ENCODE results near the gene ARL6IP1.

The ARL6IP1 gene

GRCh38 chr16:18801145-18801972, at the start of gene ARL6IP1:
TSS of gene ARL6IP1 (minus strand) at chr16:18801549. CDS start at chr16:18801466, 83 bp downstream.
- Mint-ChIP-seq H3K27ac (peak within 1 kb of the TSS; percentile 90), H3K4me1 (peaks cover 15% of the 10 kb centered on the region), H3K36me3 (peaks cover 2% of the 10 kb centered on the region), H3K27me3 (no peaks in the 10 kb centered on the region), H3K9me3 (no peaks in the 10 kb centered on the region), H3K4me3 (peak within 1 kb of the TSS; percentile 81)
- peak; percentile 89 for ATAC-seq (ENCODE audit: low read depth)
- peak; percentile 95 to 97 for DNase-seq (ENCODE audit: low spot score in 2 of 2)

- Mint-ChIP-seq H3K4me3 (no peak overlapping the region), H3K27me3 (no peaks in the 10 kb centered on the region), H3K9me3 (no peaks in the 10 kb centered on the region), H3K36me3 (peaks cover 33% of the 10 kb centered on the region), H3K27ac (peak overlapping the region; percentile 19), H3K4me1 (no peaks in the 10 kb centered on the region)
- ATAC-seq (ENCODE audit: low read depth) (no peak), DNase-seq (ENCODE audit: low spot score in 2 of 2) (no peak)
Observed at GRCh38 chr16:18846416-18846815, 45.1 kb upstream of the ARL6IP1 start.

DNA sequence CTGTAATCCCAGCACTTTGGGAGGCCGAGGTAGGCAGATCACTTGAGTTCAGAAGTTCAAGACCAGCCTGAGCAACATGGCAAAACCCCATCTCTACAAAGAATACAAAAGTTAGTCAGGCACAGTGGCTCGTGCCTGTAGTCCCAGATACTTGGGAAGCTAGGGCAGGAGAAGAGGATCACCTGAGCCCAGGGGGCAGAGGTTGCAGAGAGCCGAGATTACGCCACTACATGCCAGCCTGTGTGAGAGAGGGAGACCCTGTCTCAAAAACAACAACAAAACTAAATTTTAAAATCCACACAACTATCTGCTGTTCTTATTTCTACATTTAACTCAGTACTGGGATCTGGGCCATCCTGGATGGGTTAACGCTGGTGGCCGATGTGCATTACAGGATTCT, 41.2 kb upstream of the ARL6IP1 start:
- no peak for DNase-seq (ENCODE audit: low spot score in 2 of 2)
- no peak overlapping the region for H3K27ac Mint-ChIP-seq
- peaks cover 42% of the 10 kb centered on the region for H3K36me3 Mint-ChIP-seq
- ATAC-seq (ENCODE audit: low read depth): no peak
- H3K27me3 Mint-ChIP-seq: no peaks in the 10 kb centered on the region
- no peaks in the 10 kb centered on the region for H3K9me3 Mint-ChIP-seq
- H3K4me3 Mint-ChIP-seq: no peak overlapping the region
- H3K4me1 Mint-ChIP-seq: no peaks in the 10 kb centered on the region

DNA sequence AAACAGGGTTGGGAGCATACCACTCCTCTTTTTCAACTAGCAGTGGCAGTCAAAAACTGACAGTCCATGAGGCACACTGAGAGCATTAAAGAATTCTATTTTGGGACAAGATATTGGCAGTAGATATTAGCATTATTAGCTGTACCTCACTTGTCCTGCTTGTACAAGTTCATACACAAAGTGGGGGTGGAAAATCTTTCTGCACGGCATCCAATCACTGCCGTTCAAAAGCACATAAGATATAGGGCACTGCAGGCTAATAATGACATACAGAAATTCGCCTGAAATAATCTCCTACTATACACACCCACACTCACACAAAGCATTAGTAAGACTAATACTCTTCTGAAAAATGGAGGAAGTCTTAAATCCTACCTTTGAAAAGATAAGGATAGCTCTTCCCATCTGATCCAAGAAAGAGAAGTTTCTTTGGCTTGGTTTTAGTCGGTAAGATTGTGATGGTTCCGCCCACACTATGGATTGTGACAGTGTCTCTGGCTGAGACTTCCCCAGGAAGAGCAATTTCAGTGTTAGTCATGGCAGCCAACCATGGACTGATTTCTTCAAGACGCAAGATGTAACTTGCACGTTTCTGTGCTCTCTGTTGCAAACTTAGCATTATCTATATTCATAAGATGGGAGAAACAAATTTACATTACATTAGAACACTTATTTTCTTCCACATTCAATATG, 40.6 kb upstream of the ARL6IP1 start:
- peaks cover 42% of the 10 kb centered on the region for H3K36me3 Mint-ChIP-seq
- H3K9me3 Mint-ChIP-seq: no peaks in the 10 kb centered on the region
- H3K27me3 Mint-ChIP-seq: no peaks in the 10 kb centered on the region
- H3K27ac Mint-ChIP-seq: peak overlapping the region; percentile 35
- no peaks in the 10 kb centered on the region for H3K4me1 Mint-ChIP-seq
- no peak overlapping the region for H3K4me3 Mint-ChIP-seq
- no peak for DNase-seq (ENCODE audit: low spot score in 2 of 2)
- ATAC-seq (ENCODE audit: low read depth): no peak

GRCh38 chr16:18839555-18839954, 38.2 kb upstream of the ARL6IP1 start:
- DNase-seq (ENCODE audit: low spot score in 2 of 2) (no peak), ATAC-seq (ENCODE audit: low read depth) (no peak)
- Mint-ChIP-seq H3K9me3 (no peaks in the 10 kb centered on the region), H3K4me1 (no peaks in the 10 kb centered on the region), H3K27ac (peak overlapping the region; percentile 45), H3K36me3 (peaks cover 47% of the 10 kb centered on the region), H3K4me3 (no peak overlapping the region), H3K27me3 (no peaks in the 10 kb centered on the region)

DNA sequence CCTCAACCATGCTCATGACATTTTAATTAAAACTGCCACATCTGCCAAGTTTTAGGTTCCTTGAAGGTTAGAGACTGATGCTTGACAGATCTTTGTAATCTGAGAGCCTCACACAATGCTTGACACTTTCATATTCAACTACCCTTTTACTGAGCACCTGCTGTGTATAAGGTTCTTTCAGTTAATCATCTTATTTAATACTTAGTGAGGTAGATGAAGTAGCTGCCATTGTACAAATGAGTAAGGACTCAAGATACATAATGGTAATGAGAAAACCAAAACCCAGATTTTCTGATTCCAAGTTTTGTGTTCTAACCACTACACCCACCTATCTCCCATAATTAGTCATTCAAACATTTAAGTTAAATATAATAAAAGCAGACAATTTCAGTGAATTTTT, 35.4 kb upstream of the ARL6IP1 start:
- Mint-ChIP-seq H3K4me3 (no peak overlapping the region), H3K27ac (no peak overlapping the region)
- no peak for ATAC-seq (ENCODE audit: low read depth)

GRCh38 chr16:18834864-18835263, 33.5 kb upstream of the ARL6IP1 start:
- Mint-ChIP-seq H3K4me3 (no peak overlapping the region), H3K4me1 (no peaks in the 10 kb centered on the region), H3K9me3 (no peaks in the 10 kb centered on the region), H3K36me3 (peaks cover 45% of the 10 kb centered on the region), H3K27ac (no peak overlapping the region), H3K27me3 (no peaks in the 10 kb centered on the region)
- DNase-seq (ENCODE audit: low spot score in 2 of 2) (no peak), ATAC-seq (ENCODE audit: low read depth) (no peak)

More for the DNA sequence above, 35.4 kb upstream of the ARL6IP1 start:
- no peak for DNase-seq (ENCODE audit: low spot score in 2 of 2)
- H3K4me1 Mint-ChIP-seq: no peaks in the 10 kb centered on the region
- peaks cover 45% of the 10 kb centered on the region for H3K36me3 Mint-ChIP-seq
- H3K9me3 Mint-ChIP-seq: no peaks in the 10 kb centered on the region
- H3K27me3 Mint-ChIP-seq: no peaks in the 10 kb centered on the region

- H3K27me3 Mint-ChIP-seq: no peaks in the 10 kb centered on the region
- H3K4me1 Mint-ChIP-seq: no peaks in the 10 kb centered on the region
- no peak overlapping the region for H3K27ac Mint-ChIP-seq
- DNase-seq (ENCODE audit: low spot score in 2 of 2) (no peak), ATAC-seq (ENCODE audit: low read depth) (no peak)
- H3K36me3 Mint-ChIP-seq: peaks cover 42% of the 10 kb centered on the region
- H3K4me3 Mint-ChIP-seq: no peak overlapping the region
- no peaks in the 10 kb centered on the region for H3K9me3 Mint-ChIP-seq
Observed at GRCh38 chr16:18833707-18834505, 32.6 kb upstream of the ARL6IP1 start.

DNA sequence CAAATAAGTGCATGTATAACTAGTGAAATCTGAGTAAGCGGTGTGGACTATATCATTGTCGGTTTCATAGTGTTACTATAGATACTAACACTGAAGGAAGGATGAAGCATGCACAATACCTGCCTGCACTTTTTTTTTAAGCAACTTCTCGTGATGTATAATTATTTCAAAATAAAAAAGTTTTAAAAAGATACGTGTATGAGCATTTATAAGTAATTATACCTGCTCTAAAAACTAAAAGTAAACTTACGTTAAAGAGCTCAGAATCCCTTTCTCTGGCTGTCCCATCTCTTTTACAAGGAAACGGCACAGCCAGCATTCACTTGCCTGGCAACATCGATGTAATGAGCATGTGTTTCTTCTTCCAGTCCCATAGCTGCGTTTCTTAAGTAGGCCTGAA, 31.3 kb upstream of the ARL6IP1 start:
- no peaks in the 10 kb centered on the region for H3K4me1 Mint-ChIP-seq
- DNase-seq (ENCODE audit: low spot score in 2 of 2): no peak
- no peak overlapping the region for H3K4me3 Mint-ChIP-seq
- H3K27ac Mint-ChIP-seq: no peak overlapping the region
- peaks cover 46% of the 10 kb centered on the region for H3K36me3 Mint-ChIP-seq
- no peaks in the 10 kb centered on the region for H3K9me3 Mint-ChIP-seq
- H3K27me3 Mint-ChIP-seq: no peaks in the 10 kb centered on the region
- ATAC-seq (ENCODE audit: low read depth): no peak

DNA sequence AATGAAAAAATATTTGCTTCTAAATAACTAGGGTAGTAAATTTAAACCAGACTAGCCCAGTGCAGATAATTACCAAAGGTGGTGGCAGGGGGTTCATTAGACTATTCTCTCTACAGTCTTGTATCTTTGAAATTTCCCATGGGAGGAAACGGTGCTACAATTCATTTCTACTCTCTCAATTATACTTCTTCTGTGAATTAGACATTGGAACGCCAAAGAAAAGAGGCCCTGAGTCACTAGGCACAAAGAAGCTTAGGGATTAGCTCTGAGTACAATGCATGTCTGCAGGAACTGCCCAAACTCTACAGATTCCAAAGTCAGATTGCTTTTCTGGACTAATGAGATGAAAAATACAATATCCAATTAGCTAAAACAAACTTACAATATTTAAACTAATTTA, 30.7 kb upstream of the ARL6IP1 start:
- Mint-ChIP-seq H3K27me3 (no peaks in the 10 kb centered on the region), H3K4me3 (no peak overlapping the region), H3K9me3 (no peaks in the 10 kb centered on the region), H3K27ac (no peak overlapping the region), H3K36me3 (peaks cover 42% of the 10 kb centered on the region), H3K4me1 (no peaks in the 10 kb centered on the region)
- ATAC-seq (ENCODE audit: low read depth): no peak
- no peak for DNase-seq (ENCODE audit: low spot score in 2 of 2)

DNA sequence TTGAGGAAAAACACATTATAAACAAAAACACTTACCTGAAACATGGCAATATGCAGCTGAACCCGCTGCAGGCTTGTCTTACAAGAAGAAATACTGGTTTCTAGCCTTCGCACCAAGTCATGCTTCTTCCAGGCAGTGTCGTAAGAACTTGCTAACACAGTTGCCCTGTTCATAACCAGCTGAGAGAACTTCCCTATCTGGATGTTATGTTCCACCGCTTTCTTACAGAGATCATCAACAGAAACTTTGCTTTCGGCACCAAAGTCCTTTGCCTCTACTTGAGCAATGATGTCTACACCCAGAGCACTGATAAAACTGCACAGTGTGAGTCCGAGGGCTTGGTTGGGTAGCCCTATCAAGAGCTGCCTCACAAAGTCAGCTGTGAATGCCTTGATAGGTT, 27.9 kb upstream of the ARL6IP1 start:
- Mint-ChIP-seq H3K36me3 (peaks cover 24% of the 10 kb centered on the region), H3K27ac (no peak overlapping the region), H3K27me3 (no peaks in the 10 kb centered on the region), H3K4me1 (no peaks in the 10 kb centered on the region), H3K4me3 (no peak overlapping the region), H3K9me3 (no peaks in the 10 kb centered on the region)
- ATAC-seq (ENCODE audit: low read depth) (no peak), DNase-seq (ENCODE audit: low spot score in 2 of 2) (no peak)

- Mint-ChIP-seq H3K9me3 (no peaks in the 10 kb centered on the region), H3K4me3 (no peak overlapping the region), H3K4me1 (no peaks in the 10 kb centered on the region), H3K36me3 (peaks cover 19% of the 10 kb centered on the region), H3K27me3 (no peaks in the 10 kb centered on the region), H3K27ac (no peak overlapping the region)
- DNase-seq (ENCODE audit: low spot score in 2 of 2) (no peak), ATAC-seq (ENCODE audit: low read depth) (no peak)
Observed at GRCh38 chr16:18827890-18828289, 26.5 kb upstream of the ARL6IP1 start.

DNA sequence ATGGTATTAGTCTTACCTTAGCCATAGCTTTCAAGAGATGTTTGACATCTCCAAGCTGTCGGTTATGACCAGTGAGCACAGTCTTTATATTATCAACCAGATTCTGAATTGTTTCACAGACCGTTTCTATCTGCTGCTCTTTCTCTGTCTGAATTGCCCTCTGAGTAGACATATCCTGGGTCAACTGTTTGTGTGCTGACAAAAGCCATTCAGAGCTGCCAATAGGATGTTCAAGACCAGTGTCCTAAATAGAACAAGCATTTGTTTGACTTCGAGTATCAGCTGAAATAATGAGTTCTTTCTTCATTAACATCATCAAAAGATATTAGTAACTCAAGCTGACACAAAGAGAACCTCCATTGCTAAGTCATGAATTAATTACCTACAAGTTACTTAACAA, 14.9 kb upstream of the ARL6IP1 start:
- Mint-ChIP-seq H3K4me1 (peaks cover 2% of the 10 kb centered on the region), H3K9me3 (no peaks in the 10 kb centered on the region), H3K4me3 (no peak overlapping the region), H3K27me3 (no peaks in the 10 kb centered on the region), H3K27ac (no peak overlapping the region), H3K36me3 (peaks cover 26% of the 10 kb centered on the region)
- ATAC-seq (ENCODE audit: low read depth) (no peak), DNase-seq (ENCODE audit: low spot score in 2 of 2) (no peak)

DNA sequence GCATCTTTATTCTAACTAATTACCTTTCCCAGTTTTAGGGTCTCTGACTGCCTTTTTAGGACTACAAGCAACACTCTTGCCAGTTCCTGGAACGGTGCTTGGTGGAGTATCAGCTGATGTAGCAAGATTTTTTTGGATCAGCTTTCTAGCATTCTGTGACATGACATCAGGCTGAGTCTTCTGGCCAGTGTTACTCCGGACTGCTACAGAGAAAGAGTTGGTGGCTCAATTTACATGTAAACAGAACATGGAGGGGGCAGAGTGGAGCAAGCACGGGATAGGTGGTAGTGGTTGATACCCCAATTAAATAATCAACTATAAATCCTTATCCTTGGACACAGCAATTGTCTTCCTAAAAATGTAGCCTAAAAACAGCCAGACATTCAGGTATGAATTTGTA, 10.6 kb upstream of the ARL6IP1 start:
- DNase-seq (ENCODE audit: low spot score in 2 of 2) (no peak), ATAC-seq (ENCODE audit: low read depth) (no peak)
- no peaks in the 10 kb centered on the region for H3K4me1 Mint-ChIP-seq
- no peak overlapping the region for H3K4me3 Mint-ChIP-seq
- H3K9me3 Mint-ChIP-seq: no peaks in the 10 kb centered on the region
- peaks cover 41% of the 10 kb centered on the region for H3K36me3 Mint-ChIP-seq
- no peak overlapping the region for H3K27ac Mint-ChIP-seq
- H3K27me3 Mint-ChIP-seq: no peaks in the 10 kb centered on the region
